ENCODE results near the gene YAF2. TPM values are rescaled to one million over a fixed set of nuclear protein-coding genes. Genes with fewer than 3 reads are reported as not detected.

YAF2 gene
- total RNA-seq, 1 experiment from 2014 or later: 15.0 TPM

GRCh38 chr12:42284876-42285275 is 46.8 kb upstream of the YAF2 start:
- no peaks in the 10 kb centered on the region for H3K27me3 ChIP-seq (ENCODE audit: insufficient read depth, low read length)
- no peaks in the 10 kb centered on the region for H3K9me3 ChIP-seq (ENCODE audit: control insufficient read depth in 1 of 2, insufficient read depth in 1 of 2, low read depth in 1 of 2, low read length in 2 of 2)
- ChIA-PET CTCF (no interaction called here), RAD21 (ENCODE audit: low non-redundant PET in 1 of 2, low total read pairs in 2 of 2, uncharacterized antibody in 2 of 2, unreplicated experiment in 2 of 2) (interaction anchor here in 1 of 2 experiments (0.7 kb wide), 1 partner anchor 154 kb away, joined by 19 read pairs; no protein-coding TSS in a partner anchor), POLR2A (no interaction called here)
- no peaks in the 10 kb centered on the region for H3K36me3 ChIP-seq (ENCODE audit: control insufficient read depth in 1 of 2, insufficient read depth in 2 of 2, low read length in 2 of 2)
- H3K4me3 ChIP-seq (replicated peaks in 1 of 2; ENCODE audit: low read depth in 1 of 2, low read length in 2 of 2): no peak overlapping the region
- no peak overlapping the region for H3K9ac ChIP-seq (ENCODE audit: low read length)
- H2AFZ ChIP-seq (ENCODE audit: low read depth, low read length, poor library complexity, severe bottlenecking): no peak overlapping the region
- no peak overlapping the region for H3K27ac ChIP-seq (ENCODE audit: low read depth, low read length)
- no peaks in the 10 kb centered on the region for H3K9me2 ChIP-seq (ENCODE audit: insufficient read depth)
- no peak overlapping the region for H3K4me2 ChIP-seq (ENCODE audit: low read length)
- no peaks in the 10 kb centered on the region for H3K79me2 ChIP-seq (ENCODE audit: insufficient read depth, low read length)
- H4K20me1 ChIP-seq (ENCODE audit: insufficient read depth): no peaks in the 10 kb centered on the region
- no peaks in the 10 kb centered on the region for H3K4me1 ChIP-seq (ENCODE audit: control insufficient read depth in 1 of 2, insufficient read depth in 2 of 2, low read length in 2 of 2)
- TF ChIP-seq TCF7L2 (IDR thresholded peaks at IDR 0.05; ENCODE audit: borderline replicate concordance, extremely low read depth, insufficient read depth, insufficient read length) (no peak), ZNF274 (IDR thresholded peaks at IDR 0.05; ENCODE audit: low read depth, low read length) (no peak), ELF1 (IDR thresholded peaks at IDR 0.05; ENCODE audit: borderline replicate concordance, low read depth) (no peak), YY1 (IDR thresholded peaks at IDR 0.05; ENCODE audit: extremely low read depth, insufficient replicate concordance, low read depth, low read length) (no peak), RAD21 (IDR thresholded peaks at IDR 0.05; ENCODE audit: low read depth) (no peak)
- ATAC-seq: no peak
- intact Hi-C loops (cut with micrococcal nuclease): no loop called here
- no peak for DNase-seq (ENCODE audit: low read depth, low spot score)
- BruUV-seq (replicated peaks): no TSS peak

GRCh38 chr12:42284157-42284556 is 46.1 kb upstream of the YAF2 start:
- CTCF ChIA-PET: no interaction called here
- H3K9me3 ChIP-seq (ENCODE audit: control insufficient read depth in 1 of 2, insufficient read depth in 1 of 2, low read depth in 1 of 2, low read length in 2 of 2): no peaks in the 10 kb centered on the region
- TF ChIP-seq SRF (IDR thresholded peaks at IDR 0.05; ENCODE audit: low read depth) (no peak), ZFX (IDR thresholded peaks at IDR 0.05) (no peak), POLR2AphosphoS5 (IDR thresholded peaks at IDR 0.05; ENCODE audit: low read depth, low read length) (no peak), RAD21 (IDR thresholded peaks at IDR 0.05; ENCODE audit: low read depth) (no peak), CBX3 (IDR thresholded peaks at IDR 0.05; ENCODE audit: low read depth) (no peak), CEBPB (IDR thresholded peaks at IDR 0.05; ENCODE audit: low read depth) (no peak), EZH2 (IDR thresholded peaks at IDR 0.05) (no peak), SIN3A (IDR thresholded peaks at IDR 0.05; ENCODE audit: low read depth) (no peak), ELF1 (IDR thresholded peaks at IDR 0.05; ENCODE audit: borderline replicate concordance, low read depth) (no peak), ZBTB33 (IDR thresholded peaks at IDR 0.05; ENCODE audit: extremely low read depth, insufficient replicate concordance, low read length) (no peak), JUND (IDR thresholded peaks at IDR 0.05) (no peak), EZH2phosphoT487 (IDR thresholded peaks at IDR 0.05; ENCODE audit: borderline replicate concordance) (no peak)
- no peak overlapping the region for H2AFZ ChIP-seq (ENCODE audit: low read depth, low read length, poor library complexity, severe bottlenecking)
- H4K20me1 ChIP-seq (ENCODE audit: insufficient read depth): no peaks in the 10 kb centered on the region
- DNase-seq (ENCODE audit: low read depth, low spot score) (no peak), ATAC-seq (no peak)
- H3K4me3 ChIP-seq (replicated peaks in 1 of 2; ENCODE audit: low read depth in 1 of 2, low read length in 2 of 2): no peak overlapping the region
- no peaks in the 10 kb centered on the region for H3K79me2 ChIP-seq (ENCODE audit: insufficient read depth, low read length)
- no peak overlapping the region for H3K4me2 ChIP-seq (ENCODE audit: low read length)
- POLR2A ChIA-PET: no interaction called here
- intact Hi-C loops (cut with micrococcal nuclease): no loop called here
- H3K9me2 ChIP-seq (ENCODE audit: insufficient read depth): no peaks in the 10 kb centered on the region
- no peaks in the 10 kb centered on the region for H3K4me1 ChIP-seq (ENCODE audit: control insufficient read depth in 1 of 2, insufficient read depth in 2 of 2, low read length in 2 of 2)
- H3K9ac ChIP-seq (ENCODE audit: low read length): no peak overlapping the region
- H3K27ac ChIP-seq (ENCODE audit: low read depth, low read length): no peak overlapping the region
- BruUV-seq (replicated peaks): no TSS peak
- H3K27me3 ChIP-seq (ENCODE audit: insufficient read depth, low read length): no peaks in the 10 kb centered on the region
- RAD21 ChIA-PET (ENCODE audit: low non-redundant PET in 1 of 2, low total read pairs in 2 of 2, uncharacterized antibody in 2 of 2, unreplicated experiment in 2 of 2): interaction anchor here in 1 of 2 experiments (0.7 kb wide), 1 partner anchor 153 kb away, joined by 19 read pairs; no protein-coding TSS in a partner anchor
- H3K36me3 ChIP-seq (ENCODE audit: control insufficient read depth in 1 of 2, insufficient read depth in 2 of 2, low read length in 2 of 2): no peaks in the 10 kb centered on the region
